Caco-2 (cell line): Measurements from ENCODE around the gene WNT7A. TPM values are rescaled to one million over a fixed set of nuclear protein-coding genes. Genes with fewer than 3 reads are reported as not detected.

Source experiments
- BruUV-seq: library from RNA; stranded (reverse); fragments of 400-500 nt; replicated peaks from 2 replicates; lab custom pipeline; 2021; lab: Mats Ljungman, UMichigan
- CTCF ChIA-PET: fragments of 300-600 bp; sonication (Branson Sonifier 250); formaldehyde crosslinking; loops from one replicate; lab custom pipeline; 2022; ENCODE audit warnings: antibody characterized with exemption; lab: Charles Lee
- POLR2A ChIA-PET: fragments of 300-600 bp; sonication (Branson Sonifier 250); formaldehyde crosslinking; loops from one replicate; lab custom pipeline; 2022; ENCODE audit warnings: antibody characterized with exemption; lab: Charles Lee
- DNase-seq, 2 experiments: peaks; one replicate each; pipeline versions ENCODE4 v3.0.0 to v3.0.0-alpha.2; 2020 to 2022
- H3K27me3 ChIP-seq: replicated peaks from 2 replicates; pipeline ENCODE4 v1.6.0; 2011; ENCODE audit warnings: low read length; ENCODE audit not compliant: control insufficient read depth, insufficient read depth
- H3K36me3 ChIP-seq: 2 replicates; pipeline ENCODE4 v1.5.1; 2011; ENCODE audit warnings: low read length; ENCODE audit not compliant: control insufficient read depth, insufficient read depth
- H3K4me1 ChIP-seq: fragments of 250-450 bp; sonication (Bioruptor Pico); 2 replicates; pipeline ENCODE4 v1.5.1; 2020; ENCODE audit warnings: mild to moderate bottlenecking
- H3K4me3 ChIP-seq: 2 replicates; pipeline ENCODE4 v1.5.1; 2011; ENCODE audit warnings: low read depth, mild to moderate bottlenecking, control low read depth, low read length
- H3K9me3 ChIP-seq: fragments of 250-450 bp; sonication (Bioruptor Pico); 2 replicates; pipeline ENCODE4 v1.5.1; 2020; ENCODE audit warnings: mild to moderate bottlenecking, moderate library complexity
- H3K27ac Mint-ChIP-seq: one replicate; pipeline ENCODE4 v1.8.0; 2022; ENCODE audit warnings: mixed read lengths; ENCODE audit not compliant: unreplicated experiment
- H3K27me3 Mint-ChIP-seq: one replicate; pipeline ENCODE4 v1.8.0; 2022; ENCODE audit warnings: mixed read lengths; ENCODE audit not compliant: insufficient read depth, unreplicated experiment
- H3K36me3 Mint-ChIP-seq: one replicate; pipeline ENCODE4 v1.8.0; 2022; ENCODE audit warnings: mild to moderate bottlenecking, mixed read lengths; ENCODE audit not compliant: insufficient read depth, unreplicated experiment
- H3K4me1 Mint-ChIP-seq: one replicate; pipeline ENCODE4 v1.8.0; 2022; ENCODE audit warnings: low read depth, mixed read lengths; ENCODE audit not compliant: unreplicated experiment
- H3K4me3 Mint-ChIP-seq: one replicate; pipeline ENCODE4 v1.8.0; 2022; ENCODE audit warnings: mild to moderate bottlenecking, moderate library complexity, mixed read lengths; ENCODE audit not compliant: unreplicated experiment
- H3K9me3 Mint-ChIP-seq: one replicate; pipeline ENCODE4 v1.8.0; 2022; ENCODE audit warnings: mixed read lengths; ENCODE audit not compliant: unreplicated experiment
- CTCF ChIP-seq, 2 experiments: fragments of 200-600 bp in 1 of 2; IDR thresholded peaks; 1 replicate in 1 of 2; 2 replicates in 1 of 2; pipeline versions ENCODE4 v1.5.1 to v1.8.0; 2011 to 2022; ENCODE audit warnings: antibody characterized with exemption in 1 of 2, control low read depth in 1 of 2, inconsistent platforms in 1 of 2, low read depth in 1 of 2, low read length in 1 of 2, mild to moderate bottlenecking in 1 of 2, moderate library complexity in 1 of 2; ENCODE audit not compliant: insufficient read depth in 1 of 2, severe bottlenecking in 1 of 2, unreplicated experiment in 1 of 2
- intact Hi-C: fragments of 100-400 bp; cut with micrococcal nuclease; formaldehyde crosslinking; loops from one replicate; pipeline ENCODE4 v1.10.0; 2022; ENCODE audit not compliant: unreplicated experiment
- total RNA-seq: library from RNA; stranded (reverse); gene quantifications from 2 replicates; pipeline ENCODE4 v1.2.3, GENCODE V29; 2022

WNT7A gene
- total RNA-seq, 1 experiment from 2014 or later, result 1.1 TPM

- ChIA-PET CTCF (interaction anchor here (0.6 to 3.1 kb wide), 3 partner anchors 148 to 765 kb away, joined by 3 to 73 read pairs (median 3); partner anchors contain the start of gene CCDC174), POLR2A (no interaction called here)
- H3K4me1 Mint-ChIP-seq, result no peaks in the 10 kb centered on the region
- DNase-seq, result no peak
- no peaks in the 10 kb centered on the region for H3K4me1 ChIP-seq
- H3K36me3 ChIP-seq, result no peaks in the 10 kb centered on the region
- H3K9me3 ChIP-seq, result no peaks in the 10 kb centered on the region
- no peaks in the 10 kb centered on the region for H3K9me3 Mint-ChIP-seq
- intact Hi-C loops, result loop anchor here (10.0 kb wide), 1 partner anchor 382 kb away; no protein-coding TSS in a partner anchor
- no peaks in the 10 kb centered on the region for H3K36me3 Mint-ChIP-seq
- no TSS peak for BruUV-seq
- H3K27ac Mint-ChIP-seq, result no peak overlapping the region
- no peak for TF ChIP-seq CTCF (IDR thresholded peaks at IDR 0.05; ENCODE audit: insufficient read depth in 1 of 2, low read depth in 1 of 2, low read length in 1 of 2, severe bottlenecking in 1 of 2, unreplicated experiment in 1 of 2)
- H3K27me3 ChIP-seq, result no peaks in the 10 kb centered on the region; the same call in 1 of the 2 replicates
- no peak overlapping the region for H3K4me3 ChIP-seq
- peaks cover 27% of the 10 kb centered on the region for H3K27me3 Mint-ChIP-seq
- H3K4me3 Mint-ChIP-seq, result no peak overlapping the region
These were observed 6.8 kb upstream of the WNT7A start for GRCh38 chr3:13886593-13887129.

DNA sequence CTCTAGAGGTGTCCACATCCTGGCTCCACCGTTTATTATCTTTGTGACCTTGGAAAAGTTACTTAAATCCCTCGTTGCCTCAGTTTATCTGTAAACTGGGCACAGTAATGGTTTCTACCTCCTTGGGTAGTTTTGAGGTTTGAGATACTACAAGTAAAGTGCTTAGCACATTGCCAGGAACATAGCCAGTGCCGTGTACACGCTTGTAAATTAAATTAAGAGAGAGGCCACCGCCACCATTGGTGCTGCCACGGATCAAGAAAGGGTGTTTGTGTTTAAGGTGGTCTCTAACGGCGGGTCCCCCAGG, 5.8 kb upstream of the WNT7A start:
- Mint-ChIP-seq H3K27me3 (peaks cover 33% of the 10 kb centered on the region), H3K9me3 (no peaks in the 10 kb centered on the region), H3K4me1 (no peaks in the 10 kb centered on the region), H3K36me3 (no peaks in the 10 kb centered on the region), H3K4me3 (no peak overlapping the region), H3K27ac (no peak overlapping the region)
- intact Hi-C loops, result loop anchor here (1.0 to 10.0 kb wide), 4 partner anchors 184 to 381 kb away; no protein-coding TSS in a partner anchor
- Histone ChIP-seq H3K4me3 (no peak overlapping the region), H3K27me3 (peaks cover 3% of the 10 kb centered on the region; the same call in 1 of the 2 replicates), H3K9me3 (no peaks in the 10 kb centered on the region), H3K36me3 (no peaks in the 10 kb centered on the region), H3K4me1 (no peaks in the 10 kb centered on the region)
- ChIA-PET POLR2A (no interaction called here), CTCF (interaction anchor here (0.6 to 3.1 kb wide), 9 partner anchors 11 to 235 kb away, joined by 3 to 73 read pairs (median 3); no protein-coding TSS in a partner anchor)
- no peak for DNase-seq
- TF ChIP-seq CTCF (IDR thresholded peaks at IDR 0.05; ENCODE audit: insufficient read depth in 1 of 2, low read depth in 1 of 2, low read length in 1 of 2, severe bottlenecking in 1 of 2, unreplicated experiment in 1 of 2), result no peak
- BruUV-seq, result no TSS peak

DNA sequence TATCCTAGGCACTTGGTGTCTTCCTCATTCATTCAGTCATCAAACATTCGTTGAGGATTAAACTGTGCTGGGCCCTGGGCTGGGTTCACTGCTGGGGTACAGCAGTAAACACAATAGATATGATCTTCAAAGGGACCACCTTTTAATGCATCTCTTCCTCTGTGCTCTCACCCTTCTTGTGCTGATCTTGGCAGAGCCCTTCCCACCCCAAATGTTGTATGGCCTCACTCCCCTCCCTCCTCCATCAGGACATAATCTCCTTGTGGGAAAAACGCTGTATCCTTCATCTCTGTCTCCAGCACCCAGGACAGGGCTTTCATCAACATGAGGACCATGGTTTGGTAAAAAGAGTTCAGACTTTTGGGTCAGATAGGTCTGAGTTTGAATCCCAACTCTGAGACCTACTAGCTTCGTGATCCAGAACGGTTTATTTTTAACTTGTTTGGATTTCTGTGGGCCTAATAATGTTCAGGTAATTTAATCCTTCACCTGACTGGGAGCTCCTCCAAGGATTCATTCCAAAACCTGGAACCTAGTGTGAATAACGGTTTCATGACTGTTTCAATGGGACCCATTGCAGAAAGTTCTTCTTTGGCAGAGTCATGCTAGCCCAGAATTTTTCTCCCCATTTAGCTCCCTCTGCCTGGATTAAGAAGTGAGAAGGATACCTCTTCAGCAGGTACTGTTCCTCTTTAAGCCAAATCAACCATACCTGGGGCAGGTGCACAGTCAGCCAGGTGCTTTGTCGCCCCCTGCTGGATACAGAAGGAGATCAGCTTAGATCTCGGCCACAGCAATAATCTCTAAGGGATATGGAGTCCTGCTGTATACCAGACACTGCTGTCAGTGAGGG, 5.2 kb upstream of the WNT7A start:
- Histone ChIP-seq H3K27me3 (peaks cover 3% of the 10 kb centered on the region; the same call in 1 of the 2 replicates), H3K4me1 (no peaks in the 10 kb centered on the region), H3K9me3 (no peaks in the 10 kb centered on the region), H3K36me3 (no peaks in the 10 kb centered on the region), H3K4me3 (no peak overlapping the region)
- H3K9me3 Mint-ChIP-seq, result no peaks in the 10 kb centered on the region
- intact Hi-C loops, result loop anchor here (1.0 to 10.0 kb wide), 4 partner anchors 184 to 380 kb away; no protein-coding TSS in a partner anchor
- no peaks in the 10 kb centered on the region for H3K4me1 Mint-ChIP-seq
- peaks cover 33% of the 10 kb centered on the region for H3K27me3 Mint-ChIP-seq
- no TSS peak for BruUV-seq
- no peaks in the 10 kb centered on the region for H3K36me3 Mint-ChIP-seq
- ChIA-PET POLR2A (no interaction called here), CTCF (interaction anchor here (0.6 to 3.1 kb wide), 11 partner anchors 11 to 234 kb away, joined by 3 to 73 read pairs (median 3); no protein-coding TSS in a partner anchor)
- peak; percentile 88 to 93 for TF ChIP-seq CTCF (IDR thresholded peaks at IDR 0.05; ENCODE audit: insufficient read depth in 1 of 2, low read depth in 1 of 2, low read length in 1 of 2, severe bottlenecking in 1 of 2, unreplicated experiment in 1 of 2)
- H3K4me3 Mint-ChIP-seq, result no peak overlapping the region
- peak; percentile 68 to 82 for DNase-seq
- no peak overlapping the region for H3K27ac Mint-ChIP-seq
